GM12878 (cell line): ENCODE results near the gene ATP6V1C2. TPM values are rescaled to one million over a fixed set of nuclear protein-coding genes. Genes with fewer than 3 reads are reported as not detected.

Experiments used
- ATAC-seq: fragments of 200-7000 bp; cut with Tn5 transposase; 3 replicates; pipeline ENCODE4 v1.9.1; 2020; ENCODE audit warnings: mild to moderate bottlenecking, moderate library complexity
- BruUV-seq: library from RNA; stranded (reverse); fragments of 400-500 nt; replicated peaks from 2 replicates; lab custom pipeline; 2021; lab: Mats Ljungman, UMichigan
- CTCF ChIA-PET: fragments of 300-600 bp; sonication (Branson Sonifier 250); formaldehyde crosslinking; extraction: SDS; loops from one replicate; lab custom pipeline; 2021; ENCODE audit warnings: inconsistent platforms; lab: Yijun Ruan, JAX
- POLR2A ChIA-PET: fragments of 350-600 bp; formaldehyde crosslinking; extraction: SDS; loops from one replicate; lab custom pipeline; 2021; ENCODE audit warnings: inconsistent platforms; lab: Charles Lee
- RAD21 ChIA-PET: fragments of 300-600 bp; sonication (Branson Sonifier 250); formaldehyde crosslinking; loops from one replicate; lab custom pipeline; 2023; ENCODE audit warnings: antibody characterized with exemption; ENCODE audit not compliant: unreplicated experiment; lab: Charles Lee
- SMC1A ChIA-PET: fragments of 300-600 bp; sonication (Branson Sonifier 250); formaldehyde crosslinking; loops from one replicate; lab custom pipeline; 2023; ENCODE audit not compliant: unreplicated experiment, uncharacterized antibody; lab: Charles Lee
- DNase-seq: peaks from one replicate; pipeline ENCODE4 v3.0.0-alpha.2; 2011; ENCODE audit warnings: low read depth, low spot score
- FAIRE-seq: peaks from 3 replicates; lab custom pipeline; 2011; peaks lifted over from hg19 to GRCh38; lab: Jason Lieb, UNC
- H2AFZ ChIP-seq: 2 replicates; pipeline ENCODE4 v1.6.0; 2011; ENCODE audit warnings: low read depth, low read length, control low read depth; ENCODE audit not compliant: control insufficient read depth
- H3K27ac ChIP-seq: 2 replicates; pipeline ENCODE4 v1.5.1; 2011; ENCODE audit warnings: control low read depth; ENCODE audit not compliant: control insufficient read depth, insufficient read depth
- H3K27me3 ChIP-seq, 2 experiments: replicated peaks in 1 of 2; 2 replicates each; pipeline versions ENCODE4 v1.6.0 to v1.6.1; 2011; ENCODE audit warnings: low read length in 1 of 2; ENCODE audit not compliant: control insufficient read depth in 2 of 2, insufficient read depth in 2 of 2
- H3K36me3 ChIP-seq, 2 experiments: 2 replicates each; pipeline ENCODE4 v1.5.1; 2011; ENCODE audit warnings: low read length in 1 of 2; ENCODE audit not compliant: control insufficient read depth in 2 of 2, insufficient read depth in 2 of 2
- H3K4me1 ChIP-seq: 2 replicates; pipeline ENCODE4 v1.6.1; 2011; ENCODE audit warnings: mild to moderate bottlenecking, low read length, moderate library complexity, mixed read lengths; ENCODE audit not compliant: control insufficient read depth, insufficient read depth
- H3K4me2 ChIP-seq: 2 replicates; pipeline ENCODE4 v1.6.0; 2011; ENCODE audit warnings: control low read depth; ENCODE audit not compliant: control insufficient read depth, insufficient read depth
- H3K4me3 ChIP-seq: fragments of 200-600 bp; sonication (generic); 2 replicates; pipeline ENCODE4 v1.5.1; 2016
- H3K79me2 ChIP-seq: 2 replicates; pipeline ENCODE4 v1.6.0; 2011; ENCODE audit warnings: low read length; ENCODE audit not compliant: control insufficient read depth, insufficient read depth
- H3K9ac ChIP-seq: 2 replicates; pipeline ENCODE4 v1.8.0; 2011; ENCODE audit warnings: low read length, control low read depth, mixed read lengths; ENCODE audit not compliant: control insufficient read depth, insufficient read depth
- H3K9me3 ChIP-seq: replicated peaks from 3 replicates; pipeline ENCODE4 v1.5.1; 2011; ENCODE audit warnings: mild to moderate bottlenecking, low read length; ENCODE audit not compliant: control insufficient read depth, insufficient read depth
- H4K20me1 ChIP-seq: 2 replicates; pipeline ENCODE4 v1.6.0; 2011; ENCODE audit not compliant: control insufficient read depth, insufficient read depth
- BMI1 ChIP-seq: fragments of 450-650 bp; IDR thresholded peaks from 2 replicates; pipeline ENCODE4 v1.6.1; 2016; ENCODE audit warnings: mild to moderate bottlenecking, moderate library complexity, borderline replicate concordance
- CBX3 ChIP-seq: fragments of 200-600 bp; sonication (generic); IDR thresholded peaks from 2 replicates; pipeline ENCODE4 v1.6.1; 2016; ENCODE audit warnings: low read depth, borderline replicate concordance
- ESRRA ChIP-seq: IDR thresholded peaks from 2 replicates; pipeline ENCODE4 v1.6.1; 2012; ENCODE audit warnings: mild to moderate bottlenecking, low read length, improper control_type of control experiment
- ETV6 ChIP-seq, 2 experiments: fragments of 450-650 bp in 1 of 2; IDR thresholded peaks in 1 of 2; conservative IDR thresholded peaks in 1 of 2; 2 replicates each; pipeline ENCODE4 v1.6.1; 2014; ENCODE audit warnings: antibody characterized with exemption in 1 of 2, borderline replicate concordance in 1 of 2, low read depth in 1 of 2, mild to moderate bottlenecking in 1 of 2, moderate library complexity in 1 of 2
- GABPA ChIP-seq: IDR thresholded peaks from 2 replicates; pipeline ENCODE4 v1.6.1; 2014; ENCODE audit warnings: antibody characterized with exemption, low read depth, mild to moderate bottlenecking, inconsistent platforms
- MYC ChIP-seq: IDR thresholded peaks from 2 replicates; pipeline ENCODE4 v1.6.1; 2011; ENCODE audit warnings: mild to moderate bottlenecking, low read length, moderate library complexity, inconsistent platforms; ENCODE audit not compliant: insufficient read depth, insufficient replicate concordance, insufficient read length, severe bottlenecking
- NFXL1 ChIP-seq: fragments of 450-650 bp; IDR thresholded peaks from 2 replicates; pipeline ENCODE4 v1.6.1; 2017; ENCODE audit warnings: antibody characterized with exemption, mild to moderate bottlenecking, borderline replicate concordance
- NRF1 ChIP-seq: conservative IDR thresholded peaks from 2 replicates; pipeline ENCODE4 v1.6.1; 2011; ENCODE audit warnings: mild to moderate bottlenecking, low read depth, low read length, improper control_type of control experiment
- RAD51 ChIP-seq: fragments of 450-650 bp; IDR thresholded peaks from 2 replicates; pipeline ENCODE4 v1.6.1; 2016; ENCODE audit warnings: moderate library complexity, mild to moderate bottlenecking, inconsistent platforms
- TAF1 ChIP-seq: IDR thresholded peaks from 2 replicates; pipeline ENCODE4 v1.6.1; 2011; ENCODE audit warnings: mild to moderate bottlenecking, low read depth, low read length, borderline replicate concordance
- ZNF384 ChIP-seq: IDR thresholded peaks from 2 replicates; pipeline ENCODE4 v1.6.1; 2012; ENCODE audit warnings: low read depth, mild to moderate bottlenecking, low read length, improper control_type of control experiment, borderline replicate concordance
- WGBS: methylation state at CpG from one replicate; pipeline ENCODE4 v1.1.6; 2016; ENCODE audit warnings: low lambda C conversion rate; ENCODE audit not compliant: insufficient replicate concordance, insufficient coverage; ENCODE audit errors: missing lambda C conversion rate; 5-methylcytosine and 5-hydroxymethylcytosine counted together
- in situ Hi-C: fragments of 300-500 bp; cut with MboI; formaldehyde crosslinking; loops from 9 replicates; pipeline ENCODE4 v1.14.3; 2018; ENCODE audit warnings: mixed read lengths
- intact Hi-C: fragments of 100-400 bp; cut with micrococcal nuclease; formaldehyde crosslinking; loops from one replicate; pipeline ENCODE4 v1.14.2; 2022; ENCODE audit not compliant: unreplicated experiment
- polyA plus RNA-seq, 11 experiments: library from polyadenylated mRNA; depleted of rRNA in 4 of 11; unstranded in 6 of 11; stranded (reverse) in 5 of 11; fragments of >200 nt; fragmentation: Nextera tagmentation in 4 of 11; fragmentation: Illumina TruSeq in 1 of 11; extraction: Ambion mirVana in 4 of 11; extraction: Trizol in 1 of 11; gene quantifications; 1 replicate in 1 of 11; 2 replicates in 10 of 11; pipeline versions ENCODE4 v1.2.1 to v1.2.3, GENCODE V29; 2011 to 2016; ENCODE audit warnings: inconsistent platforms in 2 of 11, missing spikeins in 2 of 11, low read depth in 1 of 11
- total RNA-seq, 4 experiments: library from RNA; depleted of rRNA in 3 of 4; stranded (reverse); fragments of >200 nt in 3 of 4; fragmentation: Illumina TruSeq in 1 of 4; extraction: Trizol in 1 of 4; gene quantifications; 2 replicates each; pipeline versions ENCODE4 v1.2.1 to v1.2.3, GENCODE V29; 2013 to 2021
- TF ChIP-seq, protein P1 (sequence below): fragments of 450-650 bp; IDR thresholded peaks from 2 replicates; pipeline ENCODE4 v1.6.1; 2017; ENCODE audit warnings: mild to moderate bottlenecking, low read depth, inconsistent platforms; ENCODE audit not compliant: poor library complexity, severe bottlenecking
- TF ChIP-seq, protein P2 (sequence below): fragments of 450-650 bp; formaldehyde crosslinking; IDR thresholded peaks from 2 replicates; pipeline ENCODE4 v1.5.0; 2022; ENCODE audit warnings: mild to moderate bottlenecking, missing genetic modification characterization
- TF ChIP-seq, protein P3 (sequence below): fragments of 450-650 bp; conservative IDR thresholded peaks from 2 replicates; pipeline ENCODE4 v1.6.1; 2017; ENCODE audit warnings: mild to moderate bottlenecking, moderate library complexity

ATP6V1C2 gene
- total and polyA plus RNA-seq, 10 of the 15 experiments (the other 5 are each of a cell fraction or from before 2014, with no cell fraction given): 0.04 to 1.5 (median 0.24) TPM; not detected in 1

DNA sequence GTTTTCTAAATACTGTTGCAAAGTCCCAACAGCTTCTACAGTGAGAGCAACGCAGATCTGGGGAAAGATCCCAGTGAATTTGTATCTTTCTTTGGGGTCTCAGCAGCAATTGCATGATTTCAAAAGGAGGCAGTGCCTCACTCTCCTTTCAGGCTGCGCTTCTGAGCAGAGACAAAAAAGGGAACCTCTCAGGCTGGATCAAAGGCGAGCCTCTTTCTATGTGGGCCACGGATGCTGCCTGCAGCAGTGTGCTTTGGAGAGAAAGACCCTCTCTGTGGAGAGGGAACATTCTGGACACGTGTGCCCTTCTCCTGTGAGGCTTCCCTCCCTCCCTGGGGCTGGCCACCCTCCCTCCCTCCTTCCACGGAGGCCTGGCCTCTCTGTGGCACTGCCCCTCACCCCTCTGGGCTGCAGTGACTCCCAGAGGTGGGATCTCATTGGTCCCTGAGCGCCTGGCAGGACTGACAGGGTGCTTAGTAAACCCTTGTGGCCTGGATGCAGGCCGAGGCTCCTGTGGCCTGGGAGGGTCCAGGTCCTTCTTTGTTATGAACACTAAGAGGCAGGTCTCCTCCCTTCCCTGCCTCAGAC, 112.7 kb downstream of the ATP6V1C2 start:
- Histone ChIP-seq H3K9ac (no peak overlapping the region), H3K36me3 (no peaks in the 10 kb centered on the region), H3K27me3 (peaks cover 0 to 1% of the 10 kb centered on the region in 2 experiments; a peak in 3 of 4 replicates), H4K20me1 (no peaks in the 10 kb centered on the region), H3K4me3 (no peak overlapping the region), H3K9me3 (no peaks in the 10 kb centered on the region), H3K27ac (no peak overlapping the region), H3K4me1 (no peaks in the 10 kb centered on the region), H2AFZ (no peak overlapping the region), H3K79me2 (no peaks in the 10 kb centered on the region), H3K4me2 (no peak overlapping the region)
- BruUV-seq: no TSS peak
- ChIA-PET POLR2A (no interaction called here), SMC1A (interaction anchor here (4.6 kb wide), 1 partner anchor 66 kb away, joined by 25 read pairs; no protein-coding TSS in a partner anchor), RAD21 (interaction anchor here (1.0 to 2.4 kb wide), 4 partner anchors 66 to 625 kb away, joined by 3 to 8 read pairs (median 8); no protein-coding TSS in a partner anchor), CTCF (interaction anchor here (1.0 to 9.2 kb wide), 8 partner anchors 10 to 291 kb away, joined by 3 to 87 read pairs (median 7); no protein-coding TSS in a partner anchor)
- in situ Hi-C loops: no loop called here
- WGBS: 21% methylated on average over 7 of the region's 8 CpGs
- DNase-seq (no peak), FAIRE-seq (no peak), ATAC-seq (no peak)
- intact Hi-C loops: loop anchor here (10.0 kb wide), 1 partner anchor 751 kb away; no protein-coding TSS in a partner anchor
- no peak for TF ChIP-seq TAF1
- no peak for TF ChIP-seq ESRRA
- no peak for TF ChIP-seq RAD51
- no peak for TF ChIP-seq NFXL1
- no peak for TF ChIP-seq ETV6 (conservative IDR thresholded peaks at IDR 0.05 in 1 of 2, IDR thresholded peaks at IDR 0.05 in 1 of 2; ENCODE audit: borderline replicate concordance in 1 of 2, low read depth in 1 of 2)
- TF ChIP-seq, protein P1, sequence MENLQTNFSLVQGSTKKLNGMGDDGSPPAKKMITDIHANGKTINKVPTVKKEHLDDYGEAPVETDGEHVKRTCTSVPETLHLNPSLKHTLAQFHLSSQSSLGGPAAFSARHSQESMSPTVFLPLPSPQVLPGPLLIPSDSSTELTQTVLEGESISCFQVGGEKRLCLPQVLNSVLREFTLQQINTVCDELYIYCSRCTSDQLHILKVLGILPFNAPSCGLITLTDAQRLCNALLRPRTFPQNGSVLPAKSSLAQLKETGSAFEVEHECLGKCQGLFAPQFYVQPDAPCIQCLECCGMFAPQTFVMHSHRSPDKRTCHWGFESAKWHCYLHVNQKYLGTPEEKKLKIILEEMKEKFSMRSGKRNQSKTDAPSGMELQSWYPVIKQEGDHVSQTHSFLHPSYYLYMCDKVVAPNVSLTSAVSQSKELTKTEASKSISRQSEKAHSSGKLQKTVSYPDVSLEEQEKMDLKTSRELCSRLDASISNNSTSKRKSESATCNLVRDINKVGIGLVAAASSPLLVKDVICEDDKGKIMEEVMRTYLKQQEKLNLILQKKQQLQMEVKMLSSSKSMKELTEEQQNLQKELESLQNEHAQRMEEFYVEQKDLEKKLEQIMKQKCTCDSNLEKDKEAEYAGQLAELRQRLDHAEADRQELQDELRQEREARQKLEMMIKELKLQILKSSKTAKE: no peak
- TF ChIP-seq, protein P2, sequence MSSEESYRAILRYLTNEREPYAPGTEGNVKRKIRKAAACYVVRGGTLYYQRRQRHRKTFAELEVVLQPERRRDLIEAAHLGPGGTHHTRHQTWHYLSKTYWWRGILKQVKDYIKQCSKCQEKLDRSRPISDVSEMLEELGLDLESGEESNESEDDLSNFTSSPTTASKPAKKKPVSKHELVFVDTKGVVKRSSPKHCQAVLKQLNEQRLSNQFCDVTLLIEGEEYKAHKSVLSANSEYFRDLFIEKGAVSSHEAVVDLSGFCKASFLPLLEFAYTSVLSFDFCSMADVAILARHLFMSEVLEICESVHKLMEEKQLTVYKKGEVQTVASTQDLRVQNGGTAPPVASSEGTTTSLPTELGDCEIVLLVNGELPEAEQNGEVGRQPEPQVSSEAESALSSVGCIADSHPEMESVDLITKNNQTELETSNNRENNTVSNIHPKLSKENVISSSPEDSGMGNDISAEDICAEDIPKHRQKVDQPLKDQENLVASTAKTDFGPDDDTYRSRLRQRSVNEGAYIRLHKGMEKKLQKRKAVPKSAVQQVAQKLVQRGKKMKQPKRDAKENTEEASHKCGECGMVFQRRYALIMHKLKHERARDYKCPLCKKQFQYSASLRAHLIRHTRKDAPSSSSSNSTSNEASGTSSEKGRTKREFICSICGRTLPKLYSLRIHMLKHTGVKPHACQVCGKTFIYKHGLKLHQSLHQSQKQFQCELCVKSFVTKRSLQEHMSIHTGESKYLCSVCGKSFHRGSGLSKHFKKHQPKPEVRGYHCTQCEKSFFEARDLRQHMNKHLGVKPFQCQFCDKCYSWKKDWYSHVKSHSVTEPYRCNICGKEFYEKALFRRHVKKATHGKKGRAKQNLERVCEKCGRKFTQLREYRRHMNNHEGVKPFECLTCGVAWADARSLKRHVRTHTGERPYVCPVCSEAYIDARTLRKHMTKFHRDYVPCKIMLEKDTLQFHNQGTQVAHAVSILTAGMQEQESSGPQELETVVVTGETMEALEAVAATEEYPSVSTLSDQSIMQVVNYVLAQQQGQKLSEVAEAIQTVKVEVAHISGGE (CRISPR knock-in tag): no peak
- TF ChIP-seq, protein P3, sequence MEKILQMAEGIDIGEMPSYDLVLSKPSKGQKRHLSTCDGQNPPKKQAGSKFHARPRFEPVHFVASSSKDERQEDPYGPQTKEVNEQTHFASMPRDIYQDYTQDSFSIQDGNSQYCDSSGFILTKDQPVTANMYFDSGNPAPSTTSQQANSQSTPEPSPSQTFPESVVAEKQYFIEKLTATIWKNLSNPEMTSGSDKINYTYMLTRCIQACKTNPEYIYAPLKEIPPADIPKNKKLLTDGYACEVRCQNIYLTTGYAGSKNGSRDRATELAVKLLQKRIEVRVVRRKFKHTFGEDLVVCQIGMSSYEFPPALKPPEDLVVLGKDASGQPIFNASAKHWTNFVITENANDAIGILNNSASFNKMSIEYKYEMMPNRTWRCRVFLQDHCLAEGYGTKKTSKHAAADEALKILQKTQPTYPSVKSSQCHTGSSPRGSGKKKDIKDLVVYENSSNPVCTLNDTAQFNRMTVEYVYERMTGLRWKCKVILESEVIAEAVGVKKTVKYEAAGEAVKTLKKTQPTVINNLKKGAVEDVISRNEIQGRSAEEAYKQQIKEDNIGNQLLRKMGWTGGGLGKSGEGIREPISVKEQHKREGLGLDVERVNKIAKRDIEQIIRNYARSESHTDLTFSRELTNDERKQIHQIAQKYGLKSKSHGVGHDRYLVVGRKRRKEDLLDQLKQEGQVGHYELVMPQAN: no peak
- TF ChIP-seq GABPA: no peak
- TF ChIP-seq BMI1: no peak
- TF ChIP-seq NRF1: no peak
- no peak for TF ChIP-seq ZNF384
- TF ChIP-seq MYC: no peak
- no peak for TF ChIP-seq CBX3
